Right ventricle myocardium superior (tissue), 1 donor: ENCODE measurements around the gene PVRIG. TPM values are rescaled to one million over a fixed set of nuclear protein-coding genes. Genes with fewer than 3 reads are reported as not detected.
"Not testable (repeated sequence)": the region's sequence is repeated elsewhere in the genome, so short reads cannot be mapped to it uniquely, and the experiment has no call there.

Experiments used
- ATAC-seq: fragments of 200-7000 bp; cut with Tn5 transposase; one replicate; pipeline ENCODE4 v1.9.1; 2020; ENCODE audit warnings: mild to moderate bottlenecking; ENCODE audit not compliant: poor library complexity
- DNase-seq: peaks from one replicate; pipeline ENCODE4 v3.0.0-alpha.2; 2020
- intact Hi-C: fragments of 100-400 bp; cut with DNase I; formaldehyde crosslinking; loops from one replicate; pipeline ENCODE4 v1.11.2; 2022
- long read RNA-seq: library from polyadenylated mRNA; unstranded; transcript quantifications from one replicate; pipeline ENCODE4 v2.0.0, GENCODE V29; 2021
- total RNA-seq: library from RNA; stranded (reverse); fragmentation: NEBNext Ultra II Directional; extraction: Animal tissue kit (Norgen Biotek cat#: 25700); gene quantifications from one replicate; pipeline ENCODE4 v1.2.1, GENCODE V29; 2021
- donor health status: DM: no; HTN: yes; CAD: no; lungs with severe emphysema.

Gene PVRIG
- total RNA-seq, result not detected
- long read RNA-seq, result 0 reads

DNA sequence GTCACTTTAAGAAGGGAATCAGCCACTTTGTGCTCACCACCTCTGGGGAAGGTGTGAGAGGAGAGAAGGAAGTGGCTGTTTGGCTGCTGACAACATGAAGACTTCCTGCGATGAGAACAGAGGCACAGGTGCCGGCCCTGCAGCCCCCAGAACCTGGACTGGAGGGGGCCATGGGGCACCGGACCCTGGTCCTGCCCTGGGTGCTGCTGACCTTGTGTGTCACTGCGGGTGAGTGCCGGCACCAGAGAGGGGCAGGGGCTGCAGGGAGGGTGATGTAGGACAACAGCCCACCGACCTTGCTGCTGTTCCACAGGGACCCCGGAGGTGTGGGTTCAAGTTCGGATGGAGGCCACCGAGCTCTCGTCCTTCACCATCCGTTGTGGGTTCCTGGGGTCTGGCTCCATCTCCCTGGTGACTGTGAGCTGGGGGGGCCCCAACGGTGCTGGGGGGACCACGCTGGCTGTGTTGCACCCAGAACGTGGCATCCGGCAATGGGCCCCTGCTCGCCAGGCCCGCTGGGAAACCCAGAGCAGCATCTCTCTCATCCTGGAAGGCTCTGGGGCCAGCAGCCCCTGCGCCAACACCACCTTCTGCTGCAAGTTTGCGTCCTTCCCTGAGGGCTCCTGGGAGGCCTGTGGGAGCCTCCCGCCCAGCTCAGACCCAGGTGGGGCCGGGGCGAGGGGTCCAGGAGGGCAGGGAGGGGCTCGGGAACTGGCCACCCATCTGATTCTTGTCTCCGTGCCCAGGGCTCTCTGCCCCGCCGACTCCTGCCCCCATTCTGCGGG, at the start of gene PVRIG:
PVRIG (plus strand) TSS at position 149 of the 785 bp plus-strand sequence; CDS start at position 171, 22 bp downstream.
- DNase-seq, ATAC-seq: not testable (repeated sequence)
- intact Hi-C loops, result loop anchor here (10.0 kb wide), 1 partner anchor 85 kb away; no protein-coding TSS in a partner anchor

DNA sequence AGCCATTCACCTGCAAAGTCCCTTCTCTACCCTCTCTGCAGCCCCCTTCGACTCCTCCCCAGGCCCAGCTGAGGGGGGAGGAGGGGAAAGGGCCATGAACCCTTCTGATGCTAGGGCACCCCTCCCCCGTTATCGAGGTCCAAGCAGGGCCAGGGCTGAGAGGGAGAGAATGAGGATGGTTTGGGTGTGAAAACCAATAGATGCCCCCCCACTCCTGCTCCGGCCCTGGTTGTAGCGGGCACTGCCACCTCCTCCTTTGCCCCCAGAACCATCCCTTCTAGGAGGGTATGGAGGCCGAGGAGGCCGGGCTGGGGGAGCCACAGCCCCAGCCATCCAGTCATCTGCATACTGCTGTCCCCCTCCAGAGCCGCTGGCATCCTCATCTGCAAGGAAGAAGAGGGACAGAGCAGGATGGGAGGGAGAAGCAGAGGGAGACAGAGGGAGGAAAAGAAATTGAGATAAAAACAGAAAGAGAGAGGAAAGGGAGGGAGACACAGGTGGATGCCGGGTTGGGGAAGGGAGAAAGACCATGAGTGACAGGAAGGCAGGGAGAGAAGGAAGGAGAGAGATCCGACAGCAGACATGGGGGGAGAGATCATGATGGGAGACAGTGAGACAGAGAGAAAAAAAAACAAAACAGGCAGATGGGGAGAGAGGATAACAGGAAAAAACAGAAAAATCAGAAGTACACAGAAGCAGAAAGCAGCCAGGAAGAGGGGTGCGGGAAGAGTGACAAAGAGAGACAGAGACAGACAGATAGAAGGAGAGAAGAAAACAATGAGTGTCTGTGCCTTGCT, 49.5 kb upstream of the PVRIG start:
- intact Hi-C loops, result no loop called here
- DNase-seq (no peak), ATAC-seq (no peak)

DNA sequence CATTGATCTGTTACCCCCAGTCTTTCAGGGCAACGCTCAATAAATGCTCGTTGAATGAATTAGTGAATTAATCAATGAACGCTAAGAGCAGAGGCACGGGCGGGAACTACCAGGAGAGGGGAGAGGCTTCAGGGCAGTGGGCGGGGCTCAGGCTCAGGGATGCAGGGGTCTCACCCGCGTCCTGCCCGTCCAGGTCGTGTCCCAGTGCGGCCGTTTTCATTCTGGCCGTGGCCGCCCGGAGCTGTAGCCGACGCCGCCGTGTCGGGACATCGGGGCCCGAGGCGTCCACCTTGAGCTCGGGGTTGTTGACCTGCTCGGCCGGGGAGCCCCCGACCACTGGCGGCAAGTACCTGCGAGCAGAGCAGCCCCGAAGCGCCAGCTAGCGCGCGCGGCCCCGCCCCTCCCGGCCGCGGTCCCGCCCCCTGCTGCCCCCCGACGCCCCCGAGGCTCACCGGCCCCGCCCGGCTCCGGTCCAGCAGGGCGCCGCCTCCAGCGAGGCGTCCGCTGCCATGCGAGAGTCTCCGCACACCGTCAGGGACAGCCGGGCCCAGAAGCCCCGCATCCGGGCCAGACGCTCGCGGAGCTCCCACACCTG, 48.6 kb upstream of the PVRIG start:
- intact Hi-C loops, result no loop called here
- DNase-seq (no peak), ATAC-seq (no peak)

DNA sequence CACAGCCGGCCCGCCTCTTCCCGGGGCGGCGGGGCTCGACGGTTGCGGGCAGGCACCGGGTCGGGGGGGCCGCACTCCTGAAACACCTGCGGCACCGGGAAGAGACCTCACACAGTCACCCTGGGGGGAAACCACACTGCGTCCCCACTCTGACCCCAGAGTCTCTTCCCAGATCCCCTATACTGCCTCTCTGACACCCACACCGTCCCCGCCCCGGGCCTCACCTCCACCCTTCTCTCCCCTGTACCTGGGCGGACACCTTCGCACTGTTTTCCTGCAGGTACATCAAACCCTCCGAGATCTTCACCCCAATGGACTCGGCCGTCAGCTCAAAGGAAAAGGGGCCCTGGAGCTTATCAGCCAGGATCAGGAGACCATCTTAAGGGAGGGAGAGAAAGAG, 47.9 kb upstream of the PVRIG start:
- intact Hi-C loops, result no loop called here
- no peak for ATAC-seq

DNA sequence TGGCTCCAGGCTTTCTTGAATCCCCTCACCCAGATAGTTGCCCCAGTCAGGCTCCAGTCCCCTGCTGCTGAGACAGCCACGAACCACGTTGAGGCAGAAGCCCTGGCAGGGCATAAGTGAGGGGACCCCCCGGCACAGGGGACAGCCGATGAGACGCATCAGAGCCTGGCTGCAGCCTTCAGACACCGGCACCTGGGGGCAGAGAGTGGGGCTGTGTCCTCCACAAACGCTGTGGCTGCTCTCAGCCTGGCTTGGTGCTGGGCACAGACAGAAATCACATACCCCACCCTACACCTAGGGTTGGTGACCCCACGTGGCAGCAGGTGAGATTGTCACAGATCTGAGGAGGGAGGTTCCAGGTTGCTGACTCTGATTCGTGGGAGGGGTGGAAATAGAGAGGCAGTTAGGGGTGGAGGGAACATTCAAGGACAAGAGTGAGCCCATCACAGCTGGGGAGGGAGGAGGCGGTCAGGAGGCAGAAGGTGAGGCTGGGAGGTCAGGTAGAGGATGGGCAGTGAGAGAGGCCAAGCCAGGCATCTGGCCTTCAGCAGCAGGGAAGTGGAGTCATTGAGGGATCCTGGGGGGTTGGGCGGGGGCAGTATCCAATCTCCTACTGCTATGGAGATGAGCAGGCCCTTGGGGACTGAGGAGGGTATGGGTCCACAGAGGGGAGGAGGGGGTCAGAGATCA, 45.8 kb upstream of the PVRIG start:
- intact Hi-C loops, result no loop called here
- ATAC-seq (no peak), DNase-seq (no peak)

More for the DNA sequence above, 47.9 kb upstream of the PVRIG start:
- DNase-seq, result no peak

DNA sequence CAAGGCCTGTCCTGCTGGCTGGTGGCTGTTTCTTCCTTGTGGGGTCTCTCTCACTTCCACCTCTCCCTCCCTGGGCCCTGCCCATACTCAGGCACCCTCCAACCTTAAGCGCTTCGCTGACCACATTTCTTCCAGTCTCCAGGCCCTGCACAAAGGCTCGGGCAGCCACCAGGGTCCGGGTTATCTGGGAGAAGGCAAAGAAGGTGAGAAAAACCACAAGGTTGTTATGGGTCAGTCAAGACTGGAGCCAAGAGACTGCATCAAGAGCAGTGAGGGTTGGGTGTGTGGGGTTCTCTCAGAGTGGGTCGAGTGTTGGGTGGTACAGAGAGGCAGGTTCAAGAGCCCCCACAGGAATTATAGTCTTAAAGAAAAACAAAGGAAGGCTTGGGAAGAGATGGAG, 45.2 kb upstream of the PVRIG start:
- DNase-seq (no peak), ATAC-seq (no peak)
- intact Hi-C loops, result no loop called here

DNA sequence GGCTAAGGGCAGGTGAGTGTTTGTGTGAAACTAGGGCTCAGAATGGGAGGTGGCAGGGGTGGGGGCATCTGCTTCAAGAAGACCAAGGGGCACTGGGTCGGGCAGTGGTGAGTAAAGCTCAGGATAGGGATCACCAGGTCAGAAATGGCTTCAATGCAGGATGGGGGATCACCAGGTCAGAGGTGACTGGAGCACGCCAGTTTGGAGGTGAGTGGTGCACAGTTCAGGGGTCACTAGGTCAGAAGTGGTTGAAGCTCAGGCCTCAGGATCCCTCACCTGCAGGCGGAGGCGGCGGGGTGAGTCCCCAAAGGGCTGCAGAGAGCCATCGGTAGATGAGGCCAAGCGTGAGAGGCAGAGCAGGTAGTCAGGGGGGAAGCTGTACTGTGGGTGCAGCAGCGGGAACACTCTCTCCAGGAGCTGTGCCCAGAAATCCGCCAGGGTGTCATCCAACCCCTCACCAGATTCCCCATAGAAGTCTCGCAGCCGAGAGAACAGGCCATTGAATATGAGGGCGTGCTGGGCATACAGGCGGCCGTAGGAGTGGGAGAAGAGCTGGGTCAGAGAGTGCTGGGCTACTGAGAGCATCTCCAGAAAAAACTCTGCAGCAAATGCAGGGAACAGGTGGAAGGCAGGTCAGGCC, 44.3 kb upstream of the PVRIG start:
- intact Hi-C loops, result no loop called here
- DNase-seq (no peak), ATAC-seq (no peak)

DNA sequence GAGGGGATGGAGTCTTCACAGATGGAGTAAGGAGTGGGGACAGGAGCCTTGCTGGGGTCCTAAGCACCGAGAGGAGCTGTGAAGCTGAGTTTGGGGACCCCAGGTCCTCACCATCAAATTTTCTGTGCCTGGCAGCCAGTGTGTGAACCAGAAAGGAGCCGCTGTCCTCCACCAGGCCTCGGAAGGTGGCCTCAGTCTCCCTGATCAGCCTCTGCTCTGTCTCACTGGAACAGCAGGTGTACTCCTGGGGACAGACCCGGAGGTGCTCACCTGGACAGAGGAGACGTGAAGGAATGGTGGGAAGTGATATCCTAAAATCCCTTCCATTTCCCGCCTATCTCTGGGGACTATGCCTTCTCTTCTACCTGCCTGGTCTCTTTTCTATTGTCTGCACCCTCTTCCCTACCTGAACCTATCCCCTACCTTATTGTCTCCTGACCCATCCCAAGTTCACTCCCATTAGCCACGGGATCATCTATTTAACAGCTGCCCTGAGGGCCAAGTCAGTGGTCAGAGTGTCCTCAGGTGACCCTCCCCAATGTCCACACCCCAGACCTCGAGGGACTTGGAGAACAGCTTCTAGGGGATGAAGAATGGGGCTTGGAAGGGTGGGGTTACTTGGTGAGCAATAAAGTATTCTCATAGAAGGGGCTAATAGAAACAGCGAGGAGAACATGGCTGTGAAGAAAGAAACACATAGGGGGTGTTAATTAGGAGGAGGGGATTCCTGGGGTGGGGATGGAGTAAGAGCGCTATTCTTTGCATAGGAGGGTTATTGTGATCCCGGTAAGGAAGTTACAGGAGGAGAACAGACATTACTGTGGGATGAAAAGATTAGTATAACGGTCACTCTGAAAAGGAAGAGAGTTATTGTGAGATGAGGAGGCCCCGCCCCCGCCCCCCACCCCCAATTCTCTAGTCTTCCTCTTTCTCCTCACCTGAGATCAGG, 43.4 kb upstream of the PVRIG start:
- intact Hi-C loops, result no loop called here
- ATAC-seq (no peak), DNase-seq (no peak)

DNA sequence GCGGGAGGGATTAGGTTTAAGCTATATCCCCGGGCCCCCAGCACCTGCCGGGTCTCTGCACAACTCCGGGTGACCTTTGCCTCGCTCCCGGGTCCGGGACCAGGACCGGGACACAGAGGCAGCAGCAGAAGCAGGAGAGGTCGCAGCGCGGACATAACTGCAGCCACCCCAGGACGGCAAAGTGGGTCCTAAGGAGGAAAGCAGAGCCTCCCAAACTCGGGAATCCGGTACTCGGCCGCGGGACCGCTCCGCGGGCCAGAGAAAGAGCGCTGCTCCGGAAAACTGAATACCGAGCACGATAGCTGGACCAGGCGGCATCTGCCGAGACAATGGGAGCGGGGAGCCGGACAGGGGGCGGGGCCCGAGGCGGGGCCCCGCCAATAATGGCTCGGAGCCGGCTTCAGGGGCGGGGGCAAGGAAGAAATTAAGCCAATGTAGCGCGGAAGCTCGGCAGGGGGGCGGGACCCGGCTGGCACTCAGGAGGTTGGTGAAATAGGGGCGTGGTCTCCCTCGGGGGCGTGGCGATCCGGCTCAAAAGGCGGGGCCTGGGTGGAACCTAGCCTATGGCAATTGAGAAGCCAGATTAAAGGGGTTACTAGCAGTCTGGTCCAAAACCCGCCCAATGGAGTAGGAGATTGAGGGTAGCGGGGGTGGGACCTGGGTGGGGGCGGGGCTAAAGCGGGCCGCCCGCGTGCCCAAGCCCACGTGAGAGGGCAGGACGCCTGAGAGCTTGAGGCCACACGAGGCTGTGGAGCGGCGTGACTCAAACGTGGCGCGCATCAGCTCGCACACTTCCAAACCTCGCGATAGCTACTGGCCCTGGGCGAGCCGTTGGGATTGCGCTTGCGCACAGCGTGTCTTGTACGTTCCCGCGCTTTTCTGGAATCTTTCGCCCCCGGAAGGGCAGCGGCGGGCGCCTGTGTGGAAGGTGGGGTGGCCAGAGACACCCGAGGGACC, 42.4 kb upstream of the PVRIG start, which contains the start of the genes GPC2 and STAG3:
GPC2 (minus strand) TSS at position 337 of the 957 bp plus-strand sequence; CDS start at position 155, 182 bp downstream.
STAG3 (plus strand) TSS at position 874 of the 957 bp plus-strand sequence. CDS start 2,639 bp downstream, outside the sequence.
- ATAC-seq (peak; percentile 97), DNase-seq (peak; percentile 98)
- intact Hi-C loops, result no loop called here

DNA sequence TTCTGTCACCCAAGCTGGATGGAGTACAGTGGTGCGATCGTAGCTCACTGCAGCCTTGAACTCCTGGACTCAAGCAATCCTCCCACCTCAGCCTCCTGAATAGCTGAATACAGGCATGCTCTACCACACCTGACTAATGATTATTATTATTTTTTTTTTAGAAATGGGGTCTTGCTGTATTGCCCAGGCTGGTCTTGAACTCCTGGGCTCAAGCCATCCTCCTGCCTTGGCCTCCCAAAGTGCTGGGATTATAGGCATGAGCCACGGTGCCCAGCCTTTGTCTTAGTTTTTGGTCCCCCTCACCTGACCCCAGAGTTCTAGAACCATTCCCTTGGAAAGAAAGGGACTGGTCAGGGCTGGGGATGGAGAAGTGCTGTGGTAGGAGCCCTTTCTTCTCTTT, 39.7 kb upstream of the PVRIG start:
- ATAC-seq, intact Hi-C loops, DNase-seq: not testable (repeated sequence)

DNA sequence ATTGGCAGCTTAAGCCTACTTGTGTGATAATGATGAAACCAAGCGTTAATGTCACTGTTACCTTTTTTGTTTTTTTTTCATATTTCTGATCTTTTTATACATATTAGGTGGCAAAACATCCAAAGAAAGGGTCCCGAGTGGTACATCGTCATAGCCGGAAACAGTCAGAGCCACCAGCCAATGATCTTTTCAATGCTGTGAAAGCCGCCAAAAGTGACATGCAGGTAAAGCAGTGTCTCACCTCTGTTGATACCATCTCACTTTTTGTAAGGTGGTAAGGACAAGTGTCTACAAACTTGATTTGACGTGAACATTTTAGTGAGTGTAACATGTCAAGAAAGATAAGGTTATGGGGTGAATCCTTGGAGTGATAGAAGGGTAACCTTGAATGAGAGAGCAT, 37.1 kb upstream of the PVRIG start:
- DNase-seq, intact Hi-C loops, ATAC-seq: not testable (repeated sequence)

DNA sequence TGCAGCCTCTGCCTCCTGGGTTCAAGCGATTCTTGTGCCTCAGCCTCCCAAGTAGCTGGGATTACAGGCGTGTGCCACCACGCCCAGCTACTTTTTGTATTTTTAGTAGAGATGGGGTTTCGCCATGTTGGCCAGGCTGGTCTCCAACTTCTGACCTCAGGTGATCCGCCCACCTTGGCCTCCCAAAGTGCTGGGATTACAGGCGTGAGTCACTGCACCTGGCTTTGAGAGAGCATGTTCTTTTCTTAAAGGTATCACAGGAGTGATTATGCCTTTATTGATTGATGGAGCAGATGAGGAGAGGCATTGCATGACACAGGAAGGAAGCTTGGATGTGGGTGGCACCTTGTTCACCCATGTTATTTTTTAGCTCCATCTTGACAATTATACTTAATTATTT, 36.7 kb upstream of the PVRIG start:
- ATAC-seq, intact Hi-C loops, DNase-seq: not testable (repeated sequence)

DNA sequence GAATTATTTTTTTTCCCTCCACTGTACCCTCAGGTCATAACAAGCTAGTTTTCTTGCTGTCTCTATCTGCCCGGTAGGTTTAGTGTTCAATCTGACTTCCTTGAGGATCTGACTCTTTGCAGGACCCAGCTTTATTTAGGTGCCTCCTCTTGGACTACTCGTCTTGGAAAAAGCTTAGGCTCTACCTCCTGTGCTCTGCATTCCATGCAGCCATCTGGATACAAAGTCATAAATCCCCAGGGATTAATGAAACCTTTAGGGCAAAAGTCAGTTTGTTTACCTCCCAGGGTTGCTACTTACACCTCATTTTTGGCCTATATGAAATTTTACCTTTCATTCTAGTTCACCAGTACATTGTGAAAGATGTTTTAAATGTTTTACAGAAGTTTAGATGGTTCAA, 34.0 kb upstream of the PVRIG start:
- intact Hi-C loops, result no loop called here
- ATAC-seq, result no peak

DNA sequence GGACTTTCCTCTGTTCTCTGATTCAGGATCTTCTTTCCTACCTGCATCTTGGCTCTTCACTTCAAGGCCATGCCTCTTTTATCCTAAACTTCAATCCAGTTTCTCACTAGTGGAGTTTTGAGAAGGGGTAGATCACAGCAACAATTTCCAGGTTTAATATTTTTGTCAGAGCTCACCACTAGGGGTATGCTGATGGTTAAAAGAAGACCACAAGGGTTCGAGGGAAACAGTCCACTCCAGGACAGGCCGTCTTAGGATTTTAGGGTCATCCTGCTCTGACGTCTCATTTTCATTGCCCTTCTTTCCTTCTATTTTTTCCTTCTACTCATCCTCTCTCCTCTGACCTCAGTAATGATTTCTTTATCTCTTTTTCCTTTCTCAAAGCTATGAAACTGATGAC, 30.7 kb upstream of the PVRIG start:
- ATAC-seq (no peak), DNase-seq (no peak)
- intact Hi-C loops, result no loop called here

More for the DNA sequence above, 34.0 kb upstream of the PVRIG start:
- no peak for DNase-seq

DNA sequence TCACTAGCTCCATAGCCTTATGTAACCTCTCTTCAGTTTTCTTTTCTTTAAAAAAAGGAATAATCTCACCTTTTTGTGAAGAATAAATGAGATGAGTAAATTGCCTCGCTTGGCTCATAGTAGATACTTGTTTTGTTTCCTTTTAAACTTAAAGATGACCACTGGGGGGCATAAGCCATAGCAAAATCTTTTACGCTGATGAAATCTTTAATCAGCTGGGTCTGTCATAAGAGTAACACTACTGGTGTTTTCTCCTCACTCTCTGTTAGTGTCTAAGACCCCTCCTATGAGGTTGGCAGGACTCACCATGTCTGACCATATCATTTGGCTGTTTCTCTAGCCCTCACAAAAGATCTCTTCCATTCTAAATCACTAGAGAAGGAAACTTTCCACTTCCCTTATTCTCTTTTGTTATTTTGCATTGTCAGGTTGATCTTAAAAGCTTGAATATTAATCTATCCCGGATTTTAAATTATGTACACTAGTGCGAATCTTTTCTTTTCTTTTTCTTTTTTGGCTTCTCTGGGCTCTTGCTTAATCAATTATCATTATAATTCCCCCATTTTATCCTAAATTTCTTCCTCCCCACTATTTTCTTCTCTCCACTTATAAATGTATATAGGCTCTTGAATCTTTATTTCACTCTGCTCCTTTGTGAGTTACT, 29.6 kb upstream of the PVRIG start:
- intact Hi-C loops, result no loop called here
- ATAC-seq, result no peak
- no peak for DNase-seq
